ENCODE measurements around the gene ZFYVE16.
"Not testable (repeated sequence)": the region's sequence is repeated elsewhere in the genome, so short reads cannot be mapped to it uniquely, and the experiment has no call there.

The ZFYVE16 gene

DNA sequence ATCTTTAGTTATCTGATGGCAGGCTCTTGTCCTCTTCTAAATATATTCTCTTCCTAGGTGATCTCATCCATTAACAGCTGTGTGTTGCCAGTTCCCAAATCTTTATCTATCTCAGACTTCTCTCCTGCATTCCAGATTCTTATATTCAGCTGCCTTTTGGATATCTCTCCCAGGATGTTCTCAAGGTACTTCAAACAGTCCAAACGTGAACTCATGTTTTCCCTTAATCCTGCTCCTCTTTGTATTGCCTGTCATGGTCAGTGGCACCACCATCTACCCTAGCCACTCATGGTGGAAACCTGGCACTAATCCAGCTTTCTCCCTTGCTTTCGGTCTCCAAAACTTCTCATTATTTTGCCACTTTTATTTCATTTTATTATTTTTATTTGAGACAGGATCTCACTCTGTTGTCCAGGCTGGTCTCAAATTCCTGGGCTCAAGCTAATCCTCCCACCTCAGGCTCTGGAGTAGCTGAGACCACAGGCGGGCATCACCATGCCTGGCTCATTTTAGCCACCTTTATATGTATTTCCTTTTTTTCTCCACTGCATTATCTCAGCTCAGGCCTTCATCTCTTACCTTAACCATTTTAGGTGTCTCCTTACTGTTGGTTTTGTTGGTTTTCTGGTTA is 3.8 kb downstream of the ZFYVE16 start:
- DNase-seq = no peak

DNA sequence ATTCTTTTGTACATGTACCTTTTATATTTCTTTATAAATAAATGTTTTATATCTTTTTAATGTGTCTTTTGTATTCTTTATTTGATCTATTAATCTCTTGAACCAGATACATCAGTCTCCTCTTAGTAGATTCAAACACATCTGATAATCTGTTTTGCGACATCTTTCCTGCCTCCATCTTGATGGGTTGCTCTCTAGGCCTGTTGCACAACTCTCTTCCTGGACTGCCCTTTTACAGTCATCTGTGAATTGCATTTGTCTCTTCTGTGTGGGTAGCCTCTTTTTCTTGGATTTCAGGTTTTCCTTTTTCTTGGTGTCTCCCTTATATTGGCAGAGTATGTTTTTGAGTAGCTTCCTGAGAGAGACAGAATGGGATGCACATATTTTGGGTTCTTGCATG is 6.2 kb downstream of the ZFYVE16 start:
- no peak for DNase-seq

- no peak for DNase-seq
Measured at GRCh38 chr5:80417973-80418372, 10.1 kb downstream of the ZFYVE16 start.

DNA sequence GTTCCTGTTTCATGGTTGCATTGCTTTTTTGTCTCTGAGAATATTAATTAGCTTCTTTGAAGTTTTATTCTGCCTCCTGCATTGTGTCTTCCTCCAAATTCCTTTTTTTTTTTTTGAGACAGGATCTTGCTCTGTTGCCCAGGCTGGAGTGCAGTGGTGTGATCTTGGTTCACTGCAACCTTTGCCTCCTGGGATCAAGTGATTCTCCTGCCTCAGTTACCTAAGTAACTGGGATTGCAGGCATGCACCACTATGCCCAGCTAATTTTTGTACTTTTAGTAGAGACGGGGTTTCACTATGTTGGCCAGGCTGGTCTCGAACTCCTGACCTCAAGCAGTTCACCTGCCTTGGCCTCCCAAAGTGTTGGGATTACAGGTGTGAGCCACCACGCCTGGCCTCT is 16.5 kb downstream of the ZFYVE16 start:
- not testable (repeated sequence) for DNase-seq

- DNase-seq = no peak
Measured at GRCh38 chr5:80435476-80435875, 27.6 kb downstream of the ZFYVE16 start.

- no peak for DNase-seq
Measured at GRCh38 chr5:80437326-80437725, 29.5 kb downstream of the ZFYVE16 start.

GRCh38 chr5:80438739-80439138 is 30.9 kb downstream of the ZFYVE16 start:
- no peak for DNase-seq

- no peak for DNase-seq
Measured at GRCh38 chr5:80439213-80439612, 31.3 kb downstream of the ZFYVE16 start.

- DNase-seq = no peak
Measured at GRCh38 chr5:80442742-80443141, 34.9 kb downstream of the ZFYVE16 start.

- DNase-seq = no peak
Measured at GRCh38 chr5:80453366-80453765, 45.5 kb downstream of the ZFYVE16 start.

DNA sequence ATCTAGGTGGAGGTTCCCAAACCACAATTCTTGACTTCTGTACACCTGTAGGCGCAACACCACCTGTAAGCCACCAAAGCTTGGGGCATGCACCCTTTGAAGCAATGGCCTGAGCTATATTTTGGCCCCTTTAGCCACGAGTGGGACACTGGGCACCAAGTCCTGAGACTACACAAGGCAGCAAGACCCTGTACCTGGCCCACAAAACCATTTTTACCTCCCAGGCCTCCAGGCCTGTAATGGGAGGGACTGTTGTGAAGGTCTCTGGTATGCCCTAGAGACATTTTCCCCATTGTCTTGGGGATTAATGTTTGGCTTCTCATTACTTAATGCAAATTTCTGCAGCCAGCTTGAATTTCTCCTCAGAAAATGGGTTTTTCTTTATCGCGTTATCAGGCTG is 55.4 kb downstream of the ZFYVE16 start:
- no peak for DNase-seq

- no peak for DNase-seq
Measured at GRCh38 chr5:80466669-80467485, 59.0 kb downstream of the ZFYVE16 start.

DNA sequence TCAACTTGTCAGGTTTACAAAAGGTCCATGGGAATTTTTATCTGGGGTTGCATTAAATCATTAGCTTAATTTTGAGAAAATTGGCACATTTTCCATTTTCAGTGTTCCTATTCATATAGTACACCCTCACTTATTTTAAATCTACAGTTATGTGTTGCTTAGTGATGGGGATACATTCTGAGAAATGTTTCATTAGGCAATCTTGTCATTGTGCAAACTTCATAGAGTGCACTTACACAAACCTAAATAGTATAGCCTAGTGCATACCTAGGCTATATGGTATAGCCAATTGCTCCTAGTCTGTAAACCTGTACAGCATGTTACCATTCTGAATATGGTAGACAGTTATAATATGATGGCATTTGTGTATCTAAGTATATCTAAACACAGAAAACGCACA is 60.3 kb downstream of the ZFYVE16 start:
- no peak for DNase-seq

GRCh38 chr5:80470631-80471030 is 62.8 kb downstream of the ZFYVE16 start:
- not testable (repeated sequence) for DNase-seq

DNA sequence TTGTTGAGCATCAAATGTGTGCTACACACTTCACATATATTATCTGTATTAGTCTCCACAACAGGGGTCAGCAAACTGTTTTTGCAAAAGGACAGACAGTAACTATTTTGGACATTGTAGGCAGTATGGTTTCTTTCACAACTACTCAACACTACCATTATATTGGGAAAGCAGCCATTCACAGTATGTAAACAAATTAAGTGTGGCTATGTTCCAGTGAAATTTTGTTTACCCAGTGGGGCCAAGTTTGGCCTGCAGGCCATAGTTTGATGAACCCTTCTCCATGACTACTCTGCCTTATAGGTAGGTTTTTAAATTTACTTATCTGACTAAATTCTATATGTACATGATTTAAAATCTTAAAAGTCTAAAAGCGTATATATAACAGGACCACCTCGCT is 67.1 kb downstream of the ZFYVE16 start:
- DNase-seq = no peak

DNA sequence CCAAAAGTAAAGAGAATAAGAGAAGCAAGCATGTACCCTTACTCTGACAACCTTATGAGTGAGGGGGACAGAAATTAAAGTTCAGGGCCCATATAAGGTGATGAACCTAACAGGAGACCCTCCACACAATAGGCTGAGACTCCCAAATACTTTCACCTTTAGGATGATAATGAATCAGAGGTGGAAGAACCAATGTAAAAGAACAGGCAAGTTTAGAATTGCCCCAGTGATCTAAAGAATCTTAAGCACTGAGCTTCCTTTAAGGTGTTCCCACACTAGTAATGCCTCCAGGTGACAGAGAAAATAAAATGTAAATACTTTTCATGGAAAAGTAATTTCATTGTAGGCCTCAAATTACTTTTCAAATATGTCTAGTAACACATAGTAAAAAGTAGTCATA is 71.8 kb downstream of the ZFYVE16 start:
- no peak for DNase-seq

- DNase-seq = no peak
Measured at GRCh38 chr5:80480354-80480753, 72.5 kb downstream of the ZFYVE16 start.

- no peak for DNase-seq
Measured at GRCh38 chr5:80481019-80481893, 73.4 kb downstream of the ZFYVE16 start.

GRCh38 chr5:80482578-80482977 is 74.7 kb downstream of the ZFYVE16 start:
- DNase-seq = no peak

DNA sequence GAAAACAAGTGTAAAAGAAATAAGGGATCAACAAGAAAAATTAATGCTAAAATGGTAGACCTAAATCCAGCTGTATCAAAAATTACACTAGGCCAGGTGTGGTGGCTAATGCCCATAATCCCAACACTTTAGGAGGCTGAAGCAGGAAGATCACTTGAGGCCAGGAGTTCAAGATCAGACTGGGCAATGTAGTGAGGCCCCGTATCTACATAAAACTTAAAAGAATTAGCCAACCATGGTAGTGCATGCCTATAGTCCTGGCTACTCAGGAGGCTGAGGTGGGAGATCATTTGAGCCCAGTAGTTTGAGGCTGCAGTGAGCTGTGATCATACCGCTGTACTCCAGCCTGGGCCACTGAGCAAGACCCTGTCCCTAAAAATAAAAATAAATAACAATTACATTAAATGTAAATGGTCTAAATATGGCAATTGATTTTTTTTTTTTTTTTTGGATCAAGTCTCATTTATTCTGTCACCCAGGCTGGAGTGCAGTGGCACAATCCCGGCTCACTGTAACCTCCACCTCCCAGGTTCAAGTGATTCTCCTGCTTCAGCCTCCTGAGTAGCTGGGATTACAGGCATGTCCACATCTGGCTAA is 75.9 kb downstream of the ZFYVE16 start:
- no peak for DNase-seq

DNA sequence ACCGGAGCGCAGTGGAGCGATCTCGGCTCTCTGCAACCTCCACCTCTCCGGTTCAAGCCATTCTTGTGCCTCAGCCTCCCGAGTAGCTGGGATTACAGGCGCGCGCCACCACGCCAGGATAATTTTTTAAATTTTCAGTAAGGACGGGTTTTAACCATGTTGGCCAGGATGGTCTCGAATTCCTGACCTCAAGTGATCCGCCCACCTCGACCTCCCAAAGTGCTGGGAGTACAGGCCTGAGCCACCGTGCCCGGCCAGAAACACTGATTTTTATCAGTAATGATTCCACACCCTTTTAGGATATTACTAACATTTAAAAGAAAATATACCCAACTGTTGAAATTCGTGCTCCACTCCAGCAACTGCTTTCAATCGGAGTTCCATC is 79.6 kb downstream of the ZFYVE16 start:
- no peak for DNase-seq

GRCh38 chr5:80487829-80488721 is 80.2 kb downstream of the ZFYVE16 start, which contains the start of gene FAM151B:
Gene FAM151B, plus strand, starts transcription at chr5:80488100. Its CDS starts 24 bp downstream, at chr5:80488124.
- peak; percentile 81 for DNase-seq
